SK-N-SH treated with all-trans-retinoic acid at 6 μM for 48 hours (cell line): ENCODE results near the gene MSRB1.

ENCODE experiments used
- ARNTL ChIP-seq: fragments of 450-650 bp; formaldehyde crosslinking; IDR thresholded peaks from 2 replicates; pipeline ENCODE4 v1.5.0; 2020; ENCODE audit warnings: low read depth, mild to moderate bottlenecking, moderate library complexity, borderline replicate concordance
- BACH2 ChIP-seq: fragments of 250-450 bp; sonication (Bioruptor Pico); IDR thresholded peaks from 2 replicates; pipeline ENCODE4 v1.9.0; 2021; ENCODE audit warnings: mild to moderate bottlenecking, borderline replicate concordance
- CREB5 ChIP-seq: fragments of 250-450 bp; sonication (Bioruptor Pico); IDR thresholded peaks from 2 replicates; pipeline ENCODE4 v1.5.1; 2020; ENCODE audit warnings: low read depth, mild to moderate bottlenecking, moderate library complexity
- ESRRG ChIP-seq: fragments of 250-450 bp; sonication (Bioruptor Pico); IDR thresholded peaks from 2 replicates; pipeline ENCODE4 v1.6.1; 2021; ENCODE audit warnings: mild to moderate bottlenecking
- RARB ChIP-seq: fragments of 250-450 bp; sonication (Bioruptor Pico); IDR thresholded peaks from 2 replicates; pipeline ENCODE4 v1.8.0; 2021; ENCODE audit warnings: mild to moderate bottlenecking, moderate library complexity
- TCF4 ChIP-seq: fragments of 250-450 bp; sonication (Bioruptor Pico); IDR thresholded peaks from 2 replicates; pipeline ENCODE4 v1.8.0; 2021; ENCODE audit warnings: mild to moderate bottlenecking, moderate library complexity, borderline replicate concordance
- ZC3H10 ChIP-seq: fragments of 250-450 bp; sonication (Bioruptor Pico); IDR thresholded peaks from 2 replicates; pipeline ENCODE4 v1.5.1; 2021; ENCODE audit warnings: mild to moderate bottlenecking, moderate library complexity
- ZFP3 ChIP-seq: fragments of 250-450 bp; sonication (Bioruptor Pico); IDR thresholded peaks from 2 replicates; pipeline ENCODE4 v1.5.0; 2020; ENCODE audit warnings: mild to moderate bottlenecking, moderate library complexity
- ZNF70 ChIP-seq: fragments of 450-650 bp; formaldehyde crosslinking; IDR thresholded peaks from 2 replicates; pipeline ENCODE4 v1.5.0; 2020; ENCODE audit warnings: mild to moderate bottlenecking, moderate library complexity
- TF ChIP-seq, protein P1 (sequence below): fragments of 250-450 bp; sonication (Bioruptor Pico); IDR thresholded peaks from 2 replicates; pipeline ENCODE4 v1.5.0; 2020; ENCODE audit warnings: mild to moderate bottlenecking, moderate library complexity

DNA sequence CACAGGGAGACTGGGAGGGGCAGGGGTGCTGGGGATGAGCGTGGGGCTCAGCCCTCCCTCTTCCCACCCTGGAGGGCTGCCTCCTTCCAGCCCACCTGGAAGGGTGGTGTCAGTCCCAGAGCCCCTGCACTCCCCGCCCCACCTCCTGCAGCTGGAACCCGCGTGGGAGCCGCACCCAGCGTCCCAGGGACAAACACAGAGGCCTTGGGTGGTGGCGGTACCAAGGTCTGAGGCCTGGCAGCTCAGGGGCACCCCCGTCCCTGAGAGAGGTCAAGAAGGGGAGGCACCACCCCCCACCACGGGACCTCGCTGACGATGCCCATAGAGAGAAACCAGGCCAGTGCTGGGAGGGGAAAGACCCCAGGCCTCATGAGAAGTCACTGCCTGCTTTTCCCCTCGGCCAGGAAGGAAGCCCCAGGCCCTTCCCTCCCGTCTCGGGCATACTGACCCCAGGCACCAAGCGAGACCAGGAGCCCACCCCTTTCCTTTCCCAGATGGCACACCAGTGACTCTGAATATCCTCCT, 28.9 kb downstream of the MSRB1 start:
- no peak for TF ChIP-seq RARB (CRISPR knock-in tag)
- TF ChIP-seq CREB5 (CRISPR knock-in tag): no peak
- no peak for TF ChIP-seq BACH2
- no peak for TF ChIP-seq ZFP3
- TF ChIP-seq ARNTL: no peak
- no peak for TF ChIP-seq TCF4 (CRISPR knock-in tag)
- TF ChIP-seq, protein P1, sequence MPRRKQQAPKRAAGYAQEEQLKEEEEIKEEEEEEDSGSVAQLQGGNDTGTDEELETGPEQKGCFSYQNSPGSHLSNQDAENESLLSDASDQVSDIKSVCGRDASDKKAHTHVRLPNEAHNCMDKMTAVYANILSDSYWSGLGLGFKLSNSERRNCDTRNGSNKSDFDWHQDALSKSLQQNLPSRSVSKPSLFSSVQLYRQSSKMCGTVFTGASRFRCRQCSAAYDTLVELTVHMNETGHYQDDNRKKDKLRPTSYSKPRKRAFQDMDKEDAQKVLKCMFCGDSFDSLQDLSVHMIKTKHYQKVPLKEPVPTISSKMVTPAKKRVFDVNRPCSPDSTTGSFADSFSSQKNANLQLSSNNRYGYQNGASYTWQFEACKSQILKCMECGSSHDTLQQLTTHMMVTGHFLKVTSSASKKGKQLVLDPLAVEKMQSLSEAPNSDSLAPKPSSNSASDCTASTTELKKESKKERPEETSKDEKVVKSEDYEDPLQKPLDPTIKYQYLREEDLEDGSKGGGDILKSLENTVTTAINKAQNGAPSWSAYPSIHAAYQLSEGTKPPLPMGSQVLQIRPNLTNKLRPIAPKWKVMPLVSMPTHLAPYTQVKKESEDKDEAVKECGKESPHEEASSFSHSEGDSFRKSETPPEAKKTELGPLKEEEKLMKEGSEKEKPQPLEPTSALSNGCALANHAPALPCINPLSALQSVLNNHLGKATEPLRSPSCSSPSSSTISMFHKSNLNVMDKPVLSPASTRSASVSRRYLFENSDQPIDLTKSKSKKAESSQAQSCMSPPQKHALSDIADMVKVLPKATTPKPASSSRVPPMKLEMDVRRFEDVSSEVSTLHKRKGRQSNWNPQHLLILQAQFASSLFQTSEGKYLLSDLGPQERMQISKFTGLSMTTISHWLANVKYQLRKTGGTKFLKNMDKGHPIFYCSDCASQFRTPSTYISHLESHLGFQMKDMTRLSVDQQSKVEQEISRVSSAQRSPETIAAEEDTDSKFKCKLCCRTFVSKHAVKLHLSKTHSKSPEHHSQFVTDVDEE (CRISPR knock-in tag): no peak
- no peak for TF ChIP-seq ZNF70
- no peak for TF ChIP-seq ESRRG
- TF ChIP-seq ZC3H10: no peak
